NCI-H2196 treated with DMSO at 0.1 percent for 48 hours (cell line): Measurements from ENCODE around the gene LHFPL6.

Source experiments
- DNase-seq: peaks from one replicate; lab custom pipeline; 2025; ENCODE audit not compliant: unreplicated experiment; lab: John Stamatoyannopoulos, UW

The LHFPL6 gene

GRCh38 chr13:39596176-39596575 is 6.8 kb downstream of the LHFPL6 start:
- no peak for DNase-seq

- DNase-seq: no peak
Observed at GRCh38 chr13:39590466-39591036, 12.4 kb downstream of the LHFPL6 start.

- no peak for DNase-seq
Observed at GRCh38 chr13:39588384-39588783, 14.6 kb downstream of the LHFPL6 start.

- DNase-seq: no peak
Observed at GRCh38 chr13:39587939-39588338, 15.1 kb downstream of the LHFPL6 start.

- DNase-seq: no peak
Observed at GRCh38 chr13:39586958-39587605, 15.9 kb downstream of the LHFPL6 start.

- no peak for DNase-seq
Observed at GRCh38 chr13:39586151-39586550, 16.8 kb downstream of the LHFPL6 start.

GRCh38 chr13:39585219-39585618 is 17.8 kb downstream of the LHFPL6 start:
- no peak for DNase-seq

GRCh38 chr13:39580881-39581575 is 22.0 kb downstream of the LHFPL6 start:
- no peak for DNase-seq

GRCh38 chr13:39578821-39579291 is 24.1 kb downstream of the LHFPL6 start:
- DNase-seq: no peak

- DNase-seq: no peak
Observed at GRCh38 chr13:39577838-39578491, 25.0 kb downstream of the LHFPL6 start.

GRCh38 chr13:39577203-39577602 is 25.8 kb downstream of the LHFPL6 start:
- no peak for DNase-seq

- no peak for DNase-seq
Observed at GRCh38 chr13:39575641-39576238, 27.3 kb downstream of the LHFPL6 start.

GRCh38 chr13:39571502-39572092 is 31.4 kb downstream of the LHFPL6 start:
- DNase-seq: no peak

GRCh38 chr13:39567569-39567968 is 35.4 kb downstream of the LHFPL6 start:
- no peak for DNase-seq

GRCh38 chr13:39566216-39566869 is 36.6 kb downstream of the LHFPL6 start:
- no peak for DNase-seq

GRCh38 chr13:39565036-39565949 is 37.7 kb downstream of the LHFPL6 start:
- DNase-seq: no peak

GRCh38 chr13:39563470-39563735 is 39.6 kb downstream of the LHFPL6 start:
- DNase-seq: no peak

- no peak for DNase-seq
Observed at GRCh38 chr13:39561971-39562370, 41.0 kb downstream of the LHFPL6 start.

- no peak for DNase-seq
Observed at GRCh38 chr13:39559847-39560246, 43.1 kb downstream of the LHFPL6 start.
